NOMO-1 treated with dmso at 0.1 percent for 144 hours (cell line): Measurements from ENCODE around the gene SYCE1L.
"Not testable (repeated sequence)": the region's sequence is repeated elsewhere in the genome, so short reads cannot be mapped to it uniquely, and the experiment has no call there.

Source experiments
- DNase-seq: peaks from one replicate; lab custom pipeline; 2025; ENCODE audit not compliant: unreplicated experiment; lab: John Stamatoyannopoulos, UW

Gene SYCE1L

GRCh38 chr16:77199211-77199610 lies at the start of gene SYCE1L:
Gene SYCE1L (plus strand): TSS chr16:77199408. CDS start chr16:77199452, 44 bp downstream.
- no peak for DNase-seq

DNA sequence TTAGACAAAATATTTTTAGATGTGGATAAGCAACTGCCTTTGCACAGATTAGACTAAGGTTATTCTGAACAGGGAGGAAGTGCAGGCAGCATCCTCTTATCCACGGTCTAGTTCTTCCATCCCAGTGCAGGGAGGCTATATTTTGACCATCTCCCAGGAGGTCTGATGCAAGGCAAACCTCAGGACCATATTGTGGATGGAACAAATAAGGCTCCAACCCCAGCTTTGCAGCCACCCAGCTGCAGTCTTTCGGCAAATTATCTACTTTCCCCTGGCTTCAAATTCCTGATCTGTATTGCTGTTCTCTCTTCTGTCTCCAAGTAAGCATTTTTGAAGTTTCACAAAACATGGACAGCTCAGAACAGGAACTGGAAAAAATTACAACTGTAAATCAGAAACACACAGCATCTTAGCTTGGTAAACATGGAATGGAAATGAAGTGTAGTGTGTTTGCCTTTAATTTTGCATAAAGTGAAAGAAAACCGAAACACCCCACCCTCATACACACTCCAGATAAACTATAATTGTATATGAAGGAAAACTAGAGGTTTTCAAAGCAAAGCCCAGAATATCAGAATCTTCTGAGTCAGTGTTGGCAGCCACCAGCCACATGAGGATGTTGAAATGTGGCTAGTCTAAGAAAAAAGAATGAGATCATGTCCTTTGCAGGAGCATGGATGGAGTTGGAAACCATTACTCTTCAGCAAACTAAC lies 41.7 kb upstream of the SYCE1L start:
- DNase-seq = no peak

- no peak for DNase-seq
These were observed 40.9 kb upstream of the SYCE1L start for GRCh38 chr16:77158293-77158692.

DNA sequence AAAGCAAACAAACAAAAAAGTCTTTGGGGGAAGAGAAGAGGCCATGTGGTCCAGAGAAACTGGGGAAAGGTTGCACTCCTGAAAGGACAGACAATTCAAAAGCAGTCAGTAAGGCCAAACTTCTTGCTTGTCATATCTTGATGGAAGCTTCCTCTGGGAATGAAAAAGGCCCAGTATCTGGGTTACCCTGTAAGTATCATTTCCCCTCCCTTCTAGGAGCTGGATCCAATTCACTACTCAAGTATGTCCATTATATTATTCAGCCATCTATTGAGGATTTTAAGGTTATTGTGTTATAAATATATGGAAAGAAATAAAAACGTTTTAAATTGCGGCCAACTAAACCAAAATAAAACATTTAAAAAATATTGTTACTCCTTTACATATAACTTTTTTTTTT lies 34.2 kb upstream of the SYCE1L start:
- DNase-seq = no peak

- not testable (repeated sequence) for DNase-seq
These were observed 33.5 kb upstream of the SYCE1L start for GRCh38 chr16:77165536-77166236.

- DNase-seq = no peak
These were observed 32.5 kb upstream of the SYCE1L start for GRCh38 chr16:77166726-77167125.

DNA sequence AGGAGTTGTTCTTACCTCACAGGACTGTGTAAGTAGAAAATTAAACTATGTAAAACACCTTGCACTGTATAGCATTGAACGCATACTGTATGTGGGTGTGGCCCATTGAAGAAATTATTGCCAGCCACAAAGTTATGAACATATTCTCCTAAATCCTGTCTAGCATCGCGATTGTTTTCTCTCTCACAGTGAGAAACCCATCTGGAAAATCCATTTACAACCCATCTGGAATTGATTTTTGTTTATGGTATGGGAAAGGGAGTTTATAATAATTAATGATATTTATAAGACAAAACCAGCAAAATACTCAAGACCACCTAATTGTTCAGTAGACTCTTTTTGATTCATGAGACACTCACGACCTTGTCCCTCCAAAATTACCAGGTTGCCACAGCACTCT lies 30.3 kb upstream of the SYCE1L start:
- DNase-seq = no peak

GRCh38 chr16:77169650-77170236 lies 29.5 kb upstream of the SYCE1L start:
- peak; percentile 34 for DNase-seq

DNA sequence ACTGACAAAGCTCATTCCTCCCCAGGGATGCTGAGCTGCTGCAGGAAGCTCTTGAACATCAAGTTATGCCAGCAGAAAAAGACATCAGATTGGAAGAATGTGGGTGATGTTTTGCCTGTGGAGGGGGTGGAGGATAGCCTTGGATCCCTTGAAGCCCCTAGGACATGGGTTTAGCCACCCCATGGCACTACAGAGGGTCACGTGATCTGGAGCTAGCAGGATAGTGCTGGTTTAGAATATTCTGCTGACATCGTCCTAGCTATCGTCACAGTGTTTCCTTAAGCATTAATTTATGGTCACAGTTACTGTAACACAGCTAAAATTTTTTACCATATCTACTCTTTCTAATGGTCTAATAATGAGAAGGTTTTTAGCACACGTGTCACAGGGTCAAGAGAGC lies 28.4 kb upstream of the SYCE1L start:
- no peak for DNase-seq

DNA sequence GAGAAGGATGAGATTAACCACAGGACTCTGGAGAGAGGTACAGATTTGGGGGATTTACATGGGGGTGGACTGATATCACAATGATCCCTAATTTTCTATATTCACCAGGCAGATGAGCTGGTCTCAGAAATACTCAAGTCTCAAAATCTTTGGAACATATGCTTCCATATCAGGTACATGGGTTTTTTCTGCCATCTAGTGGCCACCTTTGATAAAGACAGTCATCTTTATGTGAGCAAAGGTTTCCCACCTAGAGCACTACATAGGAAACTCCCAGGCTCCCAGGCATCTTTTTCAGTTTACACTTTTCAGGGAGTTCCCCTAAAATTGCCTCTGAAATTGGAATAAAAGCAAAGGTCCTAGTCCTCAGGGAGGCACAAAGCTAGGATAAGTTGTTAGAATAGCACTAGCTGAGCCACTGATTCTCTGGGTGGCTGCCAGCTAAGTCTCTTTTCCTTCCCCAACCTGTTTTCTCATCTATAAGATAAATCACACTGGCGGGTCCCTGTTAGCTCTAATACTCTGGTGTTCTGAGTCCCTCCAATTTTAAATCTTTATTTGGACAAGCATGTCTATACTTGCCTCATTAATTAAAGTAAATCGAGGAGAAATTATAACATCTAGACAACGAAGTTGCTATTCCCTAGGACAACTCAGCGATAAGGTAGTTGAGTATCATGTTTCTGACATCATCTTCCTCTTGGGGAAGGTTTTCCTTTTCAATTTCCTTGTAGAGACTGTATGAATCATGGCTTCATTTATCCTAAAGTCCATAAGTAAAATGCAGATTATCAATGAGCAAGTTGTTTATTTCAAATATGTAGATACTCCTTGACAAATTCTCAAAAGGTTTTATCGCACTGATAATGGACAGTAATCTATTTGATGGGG lies 27.2 kb upstream of the SYCE1L start:
- DNase-seq = peak; percentile 14

DNA sequence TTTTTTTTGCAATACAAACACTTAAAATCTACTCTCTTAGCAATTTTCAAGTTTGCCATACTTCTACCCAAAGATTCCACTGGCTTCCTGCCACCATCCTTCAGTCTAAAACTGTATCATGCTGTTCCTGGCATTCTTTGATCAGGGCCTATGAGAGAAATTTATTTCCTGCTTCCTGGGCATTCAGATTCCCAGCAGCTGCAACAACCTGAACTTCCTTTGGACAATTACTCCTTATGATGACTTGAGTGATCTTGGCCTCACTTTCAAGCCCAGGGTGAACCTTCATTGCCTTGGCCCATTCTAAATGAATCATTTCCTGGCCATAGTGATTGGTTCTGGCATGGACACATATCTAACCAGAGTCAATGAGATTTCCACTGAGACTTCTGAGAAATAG lies 26.3 kb upstream of the SYCE1L start:
- no peak for DNase-seq

DNA sequence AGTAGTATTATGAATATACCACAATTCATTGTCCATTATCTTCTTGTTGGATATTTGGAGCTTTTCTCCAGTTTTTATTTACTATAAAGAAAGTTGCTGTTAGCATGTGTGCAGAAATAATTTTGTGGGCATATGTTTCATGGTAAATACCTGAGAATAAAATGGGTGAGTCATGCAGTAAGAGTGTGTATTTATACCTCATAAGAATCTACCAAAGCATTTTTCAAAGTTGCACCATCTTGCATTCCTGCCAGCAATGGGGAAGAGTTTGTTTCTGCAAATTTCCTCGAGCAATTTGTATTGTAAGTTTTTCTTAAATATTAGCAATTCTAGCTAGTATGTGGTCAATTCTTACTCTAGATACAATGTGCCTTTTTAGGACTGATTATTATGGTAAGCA lies 16.1 kb upstream of the SYCE1L start:
- no peak for DNase-seq

DNA sequence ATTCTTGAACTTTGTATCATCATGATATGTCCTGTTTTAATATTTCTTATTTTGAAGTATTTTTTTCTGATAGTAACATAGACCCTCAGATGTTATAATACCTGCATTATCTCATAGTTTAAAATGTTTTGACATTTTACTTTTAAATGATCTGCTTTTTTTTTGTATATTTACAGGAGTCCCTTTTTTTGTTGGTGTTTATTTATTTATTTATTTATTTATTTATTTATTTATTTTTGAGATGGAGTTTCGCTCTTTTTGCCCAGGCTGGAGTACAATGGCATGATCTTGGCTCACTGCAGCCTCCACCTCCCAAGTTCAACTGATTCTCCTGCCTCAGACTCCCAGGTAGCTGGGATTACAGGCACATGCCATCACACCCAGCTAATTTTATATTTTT lies 12.9 kb upstream of the SYCE1L start:
- not testable (repeated sequence) for DNase-seq

DNA sequence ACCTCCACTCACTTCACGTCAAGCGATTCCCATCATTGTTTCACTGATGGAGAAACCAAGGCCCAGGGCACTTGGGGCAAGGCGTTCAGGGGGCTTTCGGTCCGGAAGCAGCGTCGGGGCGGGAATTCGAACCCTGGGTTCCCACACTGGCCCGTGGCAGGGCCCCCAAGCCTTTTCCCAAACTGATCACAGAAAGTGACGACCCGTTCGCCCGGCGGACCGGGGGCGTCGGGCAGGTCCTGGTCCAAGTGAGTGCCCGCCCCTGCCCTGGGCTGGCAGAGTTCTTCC lies 9.1 kb upstream of the SYCE1L start:
- no peak for DNase-seq

DNA sequence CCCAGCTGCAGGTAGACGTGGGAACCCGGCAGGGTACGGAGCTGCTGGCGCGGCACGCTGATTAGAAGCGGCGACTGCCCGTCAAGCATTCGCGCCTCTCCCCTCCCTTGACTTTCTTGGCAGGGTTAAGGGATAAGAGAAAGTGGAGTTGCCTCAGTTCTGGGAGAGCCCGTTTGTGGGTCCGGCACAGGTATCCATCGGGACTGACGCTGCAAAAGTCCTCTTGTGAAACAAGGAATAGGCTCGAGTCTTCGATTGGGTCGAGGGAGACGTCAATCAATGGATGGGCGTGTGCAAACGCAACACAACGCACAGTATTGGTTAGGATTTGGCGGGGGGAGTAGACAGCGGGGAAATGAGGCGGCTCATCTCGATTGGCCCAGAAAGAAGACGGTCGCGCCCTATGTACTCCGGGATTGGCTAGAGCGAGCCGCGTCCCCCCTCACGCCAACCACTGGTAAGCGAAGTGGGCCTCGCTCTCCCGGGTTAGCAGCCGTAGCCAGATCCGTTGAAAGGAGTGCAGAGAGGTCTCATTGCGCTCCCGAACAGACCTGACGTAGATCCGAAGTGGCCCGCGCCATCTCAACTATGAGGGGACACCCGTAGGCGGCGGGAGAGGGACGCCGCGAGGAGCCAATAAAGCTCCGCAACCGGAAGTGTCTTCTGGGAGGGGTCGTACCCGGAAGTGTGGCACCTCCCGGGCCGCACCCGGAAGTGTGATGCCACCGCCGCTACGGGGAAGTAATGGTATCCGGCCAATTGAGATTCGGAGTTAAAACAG lies 8.5 kb upstream of the SYCE1L start, which contains the start of gene MON1B:
TSS of gene MON1B (plus strand) at position 713 of the 781 bp plus-strand sequence. CDS start 296 bp downstream, outside the sequence.
- peak; percentile 98 for DNase-seq

GRCh38 chr16:77191259-77191969 lies 7.8 kb upstream of the SYCE1L start:
- no peak for DNase-seq

GRCh38 chr16:77193377-77193776 lies 5.8 kb upstream of the SYCE1L start:
- no peak for DNase-seq

DNA sequence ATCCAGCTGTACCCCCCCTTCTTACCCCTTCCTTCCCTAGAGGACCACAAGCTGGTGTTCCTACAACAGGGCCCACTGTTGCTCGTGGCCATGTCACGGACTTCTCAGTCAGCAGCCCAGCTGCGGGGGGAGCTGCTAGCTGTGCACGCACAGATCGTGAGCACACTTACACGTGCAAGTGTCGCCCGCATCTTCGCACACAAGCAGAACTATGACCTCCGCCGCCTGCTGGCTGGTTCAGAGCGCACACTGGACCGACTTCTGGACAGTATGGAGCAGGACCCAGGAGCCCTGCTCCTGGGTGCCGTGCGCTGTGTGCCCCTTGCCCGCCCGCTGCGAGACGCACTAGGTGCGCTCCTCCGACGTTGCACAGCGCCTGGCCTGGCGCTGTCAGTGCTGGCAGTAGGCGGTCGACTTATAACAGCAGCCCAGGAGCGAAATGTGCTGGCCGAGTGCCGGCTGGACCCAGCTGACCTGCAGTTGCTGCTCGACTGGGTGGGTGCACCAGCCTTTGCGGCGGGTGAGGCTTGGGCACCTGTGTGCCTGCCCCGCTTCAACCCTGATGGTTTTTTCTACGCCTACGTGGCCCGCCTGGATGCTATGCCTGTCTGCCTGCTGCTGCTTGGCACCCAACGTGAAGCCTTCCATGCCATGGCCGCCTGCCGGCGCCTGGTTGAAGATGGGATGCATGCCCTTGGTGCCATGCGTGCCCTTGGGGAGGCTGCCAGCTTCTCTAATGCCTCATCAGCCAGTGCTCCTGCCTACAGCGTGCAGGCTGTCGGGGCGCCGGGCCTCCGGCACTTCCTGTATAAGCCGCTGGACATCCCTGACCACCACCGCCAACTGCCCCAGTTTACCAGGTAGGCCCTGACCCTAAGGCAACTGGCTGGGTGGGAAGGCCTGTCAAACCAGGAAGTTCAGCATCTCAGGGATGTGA lies 4.6 kb upstream of the SYCE1L start:
- no peak for DNase-seq

DNA sequence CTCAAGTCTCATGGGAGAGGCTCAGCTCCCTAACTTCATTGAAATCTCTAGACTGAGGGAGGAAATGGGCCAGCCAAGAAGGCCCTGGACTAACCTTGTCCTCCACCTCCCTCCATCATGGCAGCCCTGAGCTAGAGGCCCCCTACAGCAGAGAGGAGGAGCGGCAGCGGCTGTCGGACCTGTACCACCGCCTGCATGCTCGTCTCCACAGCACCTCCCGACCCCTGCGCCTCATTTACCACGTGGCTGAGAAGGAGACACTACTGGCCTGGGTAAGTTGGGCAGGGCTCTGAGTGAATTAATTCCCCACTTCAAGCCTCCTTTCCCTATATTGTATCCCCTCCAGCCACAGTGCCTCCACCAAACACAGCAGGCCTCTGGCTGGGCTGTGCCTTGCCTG lies 3.8 kb upstream of the SYCE1L start:
- DNase-seq = no peak
